H1 (cell line): Measurements from ENCODE around the gene ASAP3. TPM values are rescaled to one million over a fixed set of nuclear protein-coding genes. Genes with fewer than 3 reads are reported as not detected.

ENCODE experiments used
- CTCF ChIA-PET: fragments of 300-600 bp; sonication (Branson Sonifier 250); formaldehyde crosslinking; loops from one replicate; lab custom pipeline; 2021; ENCODE audit not compliant: partially characterized antibody; lab: Charles Lee
- POLR2A ChIA-PET: fragments of 300-600 bp; sonication (Branson Sonifier 250); formaldehyde crosslinking; loops from one replicate; lab custom pipeline; 2021; ENCODE audit warnings: inconsistent platforms; ENCODE audit not compliant: partially characterized antibody; lab: Charles Lee
- DNase-seq, 2 experiments: peaks; one replicate each; pipeline versions ENCODE4 v3.0.0 to v3.0.0-alpha.2; 2010 to 2022; ENCODE audit warnings: low spot score in 2 of 2, low read depth in 1 of 2, mixed read lengths in 1 of 2
- FAIRE-seq: peaks from 2 replicates; lab custom pipeline; 2011; peaks lifted over from hg19 to GRCh38; lab: Jason Lieb, UNC
- H2AFZ ChIP-seq: 2 replicates; pipeline ENCODE4 v1.8.1; 2012; ENCODE audit warnings: low read length, inconsistent platforms
- H2AK5ac ChIP-seq: 2 replicates; pipeline ENCODE4 v1.6.1; 2013; ENCODE audit warnings: low read depth, low read length
- H2BK120ac ChIP-seq: replicated peaks from 2 replicates; pipeline ENCODE3; 2013; ENCODE audit warnings: low read depth, low read length, inconsistent platforms
- H2BK12ac ChIP-seq: 2 replicates; pipeline ENCODE4 v1.6.1; 2013; ENCODE audit warnings: low read depth, low read length
- H2BK15ac ChIP-seq: 2 replicates; pipeline ENCODE4 v1.6.1; 2013; ENCODE audit warnings: low read length
- H2BK20ac ChIP-seq: 2 replicates; pipeline ENCODE4 v1.6.1; 2013; ENCODE audit warnings: low read length
- H2BK5ac ChIP-seq: 2 replicates; pipeline ENCODE4 v1.6.1; 2013; ENCODE audit warnings: low read depth, low read length
- H3K14ac ChIP-seq: 2 replicates; pipeline ENCODE4 v1.6.1; 2013; ENCODE audit warnings: inconsistent platforms; ENCODE audit not compliant: insufficient read length
- H3K18ac ChIP-seq: 2 replicates; pipeline ENCODE4 v1.6.1; 2013; ENCODE audit warnings: low read length; ENCODE audit errors: extremely low read depth
- H3K23ac ChIP-seq: 2 replicates; pipeline ENCODE4 v1.6.1; 2013; ENCODE audit warnings: inconsistent platforms; ENCODE audit not compliant: insufficient read length
- H3K23me2 ChIP-seq: 2 replicates; pipeline ENCODE4 v1.6.1; 2013; ENCODE audit warnings: low read depth, low read length
- H3K27ac ChIP-seq: 2 replicates; pipeline ENCODE4 v1.6.1; 2011; ENCODE audit warnings: low read depth, low read length, inconsistent platforms
- H3K27me3 ChIP-seq, 4 experiments: replicated peaks in 1 of 4; 1 replicate in 1 of 4; 2 replicates in 3 of 4; pipeline versions ENCODE4 v1.6.1 to v1.8.1; 2011 to 2013; ENCODE audit warnings: low read length in 3 of 4, mild to moderate bottlenecking in 3 of 4, inconsistent platforms in 2 of 4, mixed read lengths in 2 of 4, moderate library complexity in 1 of 4; ENCODE audit not compliant: control insufficient read depth in 3 of 4, insufficient read depth in 3 of 4; ENCODE audit errors: extremely low read depth in 1 of 4
- H3K36me3 ChIP-seq, 4 experiments: 2 replicates each; pipeline versions ENCODE4 v1.6.1 to v1.8.1; 2011 to 2013; ENCODE audit warnings: mild to moderate bottlenecking in 4 of 4, low read length in 3 of 4, moderate library complexity in 2 of 4, control low read depth in 1 of 4, inconsistent platforms in 1 of 4; ENCODE audit not compliant: insufficient read depth in 4 of 4, control insufficient read depth in 2 of 4
- H3K4ac ChIP-seq: replicated peaks from 2 replicates; pipeline ENCODE3; 2013; ENCODE audit warnings: low read length, low read depth, mixed read lengths, inconsistent platforms; ENCODE audit not compliant: insufficient read length
- H3K4me1 ChIP-seq, 4 experiments: replicated peaks in 1 of 4; 1 replicate in 1 of 4; 2 replicates in 3 of 4; pipeline versions ENCODE4 v1.6.1 to v1.8.1; 2011 to 2013; ENCODE audit warnings: low read length in 3 of 4, inconsistent platforms in 2 of 4, mixed read lengths in 1 of 4; ENCODE audit not compliant: insufficient read depth in 4 of 4, control insufficient read depth in 3 of 4
- H3K4me2 ChIP-seq, 2 experiments: 2 replicates each; pipeline versions ENCODE4 v1.6.1 to v1.8.1; 2011 to 2013; ENCODE audit warnings: low read depth in 2 of 2, low read length in 2 of 2, control low read depth in 1 of 2, inconsistent platforms in 1 of 2, mild to moderate bottlenecking in 1 of 2; ENCODE audit not compliant: insufficient read depth in 1 of 2
- H3K4me3 ChIP-seq, 4 experiments: fragments of 200-600, 300-600 bp in 1 of 4; sonication (generic), shearing (Covaris generic), sonication (Bioruptor Twin) in 1 of 4; 2 replicates each; pipeline versions ENCODE4 v1.5.1 to v1.8.1; 2011 to 2016; ENCODE audit warnings: low read length in 4 of 4, low read depth in 3 of 4, control low read depth in 2 of 4, inconsistent platforms in 2 of 4, mild to moderate bottlenecking in 2 of 4, mixed read lengths in 1 of 4, moderate library complexity in 1 of 4; ENCODE audit not compliant: insufficient read depth in 2 of 4; ENCODE audit errors: extremely low read depth in 1 of 4
- H3K56ac ChIP-seq: replicated peaks from 2 replicates; pipeline ENCODE3; 2013; ENCODE audit warnings: low read depth, mild to moderate bottlenecking, mixed read lengths, low read length, inconsistent platforms; ENCODE audit not compliant: insufficient read length
- H3K79me1 ChIP-seq: 2 replicates; pipeline ENCODE4 v1.6.1; 2013; ENCODE audit warnings: low read depth, low read length, control low read depth
- H3K79me2 ChIP-seq, 2 experiments: 2 replicates each; pipeline versions ENCODE4 v1.6.1 to v1.8.1; 2012 to 2013; ENCODE audit warnings: low read length in 2 of 2, mild to moderate bottlenecking in 2 of 2, inconsistent platforms in 1 of 2; ENCODE audit not compliant: insufficient read depth in 2 of 2, control insufficient read depth in 1 of 2
- H3K9ac ChIP-seq, 4 experiments: replicated peaks in 1 of 4; 1 replicate in 1 of 4; 2 replicates in 3 of 4; pipeline versions ENCODE4 v1.6.1 to v1.8.1; 2011 to 2013; ENCODE audit warnings: low read depth in 3 of 4, low read length in 3 of 4, control low read depth in 2 of 4, mild to moderate bottlenecking in 2 of 4, moderate library complexity in 2 of 4, inconsistent platforms in 1 of 4; ENCODE audit errors: extremely low read depth in 1 of 4
- H3K9me3 ChIP-seq, 2 experiments: 2 replicates each; pipeline versions ENCODE4 v1.6.1 to v1.8.1; 2012 to 2013; ENCODE audit warnings: mild to moderate bottlenecking in 2 of 2, moderate library complexity in 2 of 2, control low read depth in 1 of 2, inconsistent platforms in 1 of 2, low read depth in 1 of 2, low read length in 1 of 2, mixed read lengths in 1 of 2; ENCODE audit not compliant: insufficient read depth in 2 of 2
- H4K20me1 ChIP-seq, 2 experiments: replicated peaks in 1 of 2; 2 replicates each; pipeline versions ENCODE3 to v1.8.1; 2011 to 2013; ENCODE audit warnings: inconsistent platforms in 2 of 2, low read length in 2 of 2, mild to moderate bottlenecking in 1 of 2; ENCODE audit not compliant: insufficient read depth in 2 of 2, control insufficient read depth in 1 of 2
- H4K5ac ChIP-seq: 2 replicates; pipeline ENCODE4 v1.6.1; 2013; ENCODE audit warnings: low read length, low read depth, mixed read lengths, inconsistent platforms; ENCODE audit not compliant: insufficient read length
- H4K8ac ChIP-seq: 2 replicates; pipeline ENCODE4 v1.8.0; 2013; ENCODE audit warnings: mild to moderate bottlenecking, moderate library complexity, low read length, inconsistent platforms; ENCODE audit not compliant: insufficient read depth; ENCODE audit errors: extremely low read depth
- H4K91ac ChIP-seq: replicated peaks from 2 replicates; pipeline ENCODE3; 2013; ENCODE audit warnings: low read length, mixed read lengths, inconsistent platforms; ENCODE audit not compliant: insufficient read length
- HDAC2 ChIP-seq, 2 experiments: fragments of 300-600 bp in 1 of 2; sonication (generic) in 1 of 2; IDR thresholded peaks; 2 replicates each; pipeline ENCODE4 v1.6.1; 2011 to 2012; ENCODE audit warnings: low read depth in 2 of 2, low read length in 2 of 2, mild to moderate bottlenecking in 2 of 2, moderate library complexity in 2 of 2, borderline replicate concordance in 1 of 2, inconsistent platforms in 1 of 2
- HDAC6 ChIP-seq: IDR thresholded peaks from one replicate; pipeline ENCODE4 v1.7.1; 2012; ENCODE audit warnings: low read depth, mild to moderate bottlenecking, inconsistent platforms, low read length, moderate library complexity
- WGBS, 2 experiments: shearing (Covaris generic) in 1 of 2; methylation state at CpG; one replicate each; pipeline versions ENCODE4 v1.1.6 to v1.1.7; 2013 to 2015; ENCODE audit warnings: low lambda C conversion rate in 2 of 2, mixed read lengths in 2 of 2, inconsistent platforms in 1 of 2, low coverage in 1 of 2, missing lambda C conversion rate in 1 of 2; ENCODE audit not compliant: insufficient replicate concordance in 2 of 2, insufficient coverage in 1 of 2, insufficient read length in 1 of 2; ENCODE audit errors: extremely low coverage in 1 of 2, missing lambda C conversion rate in 1 of 2; 5-methylcytosine and 5-hydroxymethylcytosine counted together
- polyA plus RNA-seq, 7 experiments: library from polyadenylated mRNA; depleted of rRNA in 3 of 7; stranded (reverse) in 5 of 7; unstranded in 2 of 7; fragments of >200 nt in 5 of 7; fragments of 200-250 nt in 2 of 7; gene quantifications; 1 replicate in 5 of 7; 2 replicates in 1 of 7; 4 replicates in 1 of 7; pipeline versions ENCODE4 v1.2.1 to v1.2.3, GENCODE V29; 2011 to 2013; ENCODE audit warnings: missing spikeins in 2 of 7, mixed read lengths in 2 of 7
- total RNA-seq: library from RNA; stranded (reverse); fragmentation: NEBNext Ultra II Directional; extraction: Animal tissue kit (Norgen Biotek cat#: 25700); gene quantifications from 2 replicates; pipeline ENCODE4 v1.2.1, GENCODE V29; 2021

ASAP3 gene
- total and polyA plus RNA-seq, 2 of the 8 experiments (the other 6 are each of a cell fraction or from before 2014, with no cell fraction given): 53.1 to 58.0 TPM

DNA sequence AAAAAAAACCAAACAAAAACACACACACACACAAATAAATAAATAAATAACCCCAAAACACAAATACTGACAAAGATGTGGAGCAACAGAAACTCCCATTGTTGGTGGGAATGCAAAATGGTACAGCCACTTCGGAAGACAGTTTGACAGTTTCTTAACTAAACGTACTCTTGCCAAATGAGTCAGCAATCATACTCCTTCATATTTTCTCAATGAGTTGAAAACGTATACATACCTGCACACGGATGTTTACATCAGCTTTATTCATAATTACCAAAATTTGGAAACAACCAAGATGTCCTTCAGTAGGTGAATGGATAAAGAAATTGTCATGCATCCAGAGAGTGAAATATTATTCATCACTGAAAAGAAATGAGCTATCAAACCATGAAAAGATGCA lies 23.5 kb downstream of the ASAP3 start:
- no peak overlapping the region for H3K23ac ChIP-seq
- H2BK120ac ChIP-seq: no peak overlapping the region
- peaks cover 7% of the 10 kb centered on the region for H3K79me1 ChIP-seq
- no peak overlapping the region for H4K91ac ChIP-seq
- no peak overlapping the region for H2BK15ac ChIP-seq
- no peak overlapping the region for H2BK20ac ChIP-seq
- no peak for TF ChIP-seq HDAC2 (IDR thresholded peaks at IDR 0.05; ENCODE audit: borderline replicate concordance in 1 of 2, low read depth in 2 of 2, low read length in 2 of 2)
- no peak for TF ChIP-seq HDAC6
- no peaks in the 10 kb centered on the region for H3K27me3 ChIP-seq
- H2AK5ac ChIP-seq: no peak overlapping the region
- 0 out of 4 replicates have a peak, but pooled peaks cover 0 to 2% of the 10 kb centered on the region in 2 experiments for H3K9me3 ChIP-seq
- no peak overlapping the region for H3K18ac ChIP-seq
- peaks cover 0 to 4% of the 10 kb centered on the region in 2 experiments; a peak in 1 of 4 replicates for H3K79me2 ChIP-seq
- FAIRE-seq: no peak
- peaks cover 0 to 7% of the 10 kb centered on the region in 2 experiments for H4K20me1 ChIP-seq
- no peaks in the 10 kb centered on the region for H3K4me1 ChIP-seq
- no peak overlapping the region for H3K14ac ChIP-seq
- H3K4me3 ChIP-seq: no peak overlapping the region
- H2BK12ac ChIP-seq: no peak overlapping the region
- H3K27ac ChIP-seq: no peak overlapping the region
- no peak overlapping the region for H3K56ac ChIP-seq
- H3K36me3 ChIP-seq: peaks cover 0 to 3% (median 0%) of the 10 kb centered on the region in 4 experiments; a peak in 1 of 8 replicates
- no peak overlapping the region for H4K8ac ChIP-seq
- H4K5ac ChIP-seq: no peak overlapping the region
- H3K9ac ChIP-seq: no peak overlapping the region
- ChIA-PET POLR2A (no interaction called here), CTCF (interaction anchor here (0.6 to 0.9 kb wide), 2 partner anchors 10 to 918 kb away, joined by 3 to 4 read pairs; no protein-coding TSS in a partner anchor)
- H2AFZ ChIP-seq: no peak overlapping the region
- H2BK5ac ChIP-seq: no peak overlapping the region
- no peak for DNase-seq
- H3K4me2 ChIP-seq: no peak overlapping the region
- H3K4ac ChIP-seq: no peak overlapping the region
- 94% methylated on average over 4 of the region's 4 CpGs; no CpG with 5 or more reads in 1 of the 2 experiments for WGBS, 2 experiments
- H3K23me2 ChIP-seq: no peaks in the 10 kb centered on the region
